Measurements from ENCODE around the gene INKA2.

Gene INKA2

GRCh38 chr1:111704240-111704639, 35.0 kb downstream of the INKA2 start:
- no peak for DNase-seq (ENCODE audit: low read depth in 2 of 2)

GRCh38 chr1:111702504-111703050, 36.6 kb downstream of the INKA2 start:
- DNase-seq (ENCODE audit: low read depth in 2 of 2), result no peak

GRCh38 chr1:111699268-111699667, 39.9 kb downstream of the INKA2 start:
- no peak for DNase-seq (ENCODE audit: low read depth in 2 of 2)

- no peak for DNase-seq (ENCODE audit: low read depth in 2 of 2)
Measured at GRCh38 chr1:111696330-111696729, 42.9 kb downstream of the INKA2 start.

- DNase-seq (ENCODE audit: low read depth in 2 of 2), result no peak
Measured at GRCh38 chr1:111695801-111696200, 43.4 kb downstream of the INKA2 start.

- DNase-seq (ENCODE audit: low read depth in 2 of 2), result no peak
Measured at GRCh38 chr1:111691886-111692285, 47.3 kb downstream of the INKA2 start.

GRCh38 chr1:111690306-111690617, 48.9 kb downstream of the INKA2 start:
- no peak for DNase-seq (ENCODE audit: low read depth in 2 of 2)
